ENCODE data around the gene ZNF106.

GRCh38 chr15:42445551-42445950, 45.4 kb downstream of the ZNF106 start:
- no peak for TF ChIP-seq SNAI2 (CRISPR knock-in tag; IDR thresholded peaks at IDR 0.05)
- TF ChIP-seq TSHZ2 (CRISPR knock-in tag; IDR thresholded peaks at IDR 0.05) = no peak
- TF ChIP-seq ZC3H10 (CRISPR knock-in tag; IDR thresholded peaks at IDR 0.05) = no peak
- TF ChIP-seq ZNF8 (CRISPR knock-in tag; IDR thresholded peaks at IDR 0.05) = no peak
- no peak for TF ChIP-seq PATZ1 (CRISPR knock-in tag; IDR thresholded peaks at IDR 0.05; ENCODE audit: borderline replicate concordance)
- no peak for TF ChIP-seq CREB5 (CRISPR knock-in tag; IDR thresholded peaks at IDR 0.05; ENCODE audit: low read depth)
- no peak for TF ChIP-seq RARB (CRISPR knock-in tag; IDR thresholded peaks at IDR 0.05)
